ENCODE data around the gene DSG3. TPM values are rescaled to one million over a fixed set of nuclear protein-coding genes. Genes with fewer than 3 reads are reported as not detected.
A peak's percentile ranks its signal among the peaks of the same experiment; 100 is the strongest.

DSG3 gene
- total RNA-seq, 2 experiments from 2014 or later: not detected

DNA sequence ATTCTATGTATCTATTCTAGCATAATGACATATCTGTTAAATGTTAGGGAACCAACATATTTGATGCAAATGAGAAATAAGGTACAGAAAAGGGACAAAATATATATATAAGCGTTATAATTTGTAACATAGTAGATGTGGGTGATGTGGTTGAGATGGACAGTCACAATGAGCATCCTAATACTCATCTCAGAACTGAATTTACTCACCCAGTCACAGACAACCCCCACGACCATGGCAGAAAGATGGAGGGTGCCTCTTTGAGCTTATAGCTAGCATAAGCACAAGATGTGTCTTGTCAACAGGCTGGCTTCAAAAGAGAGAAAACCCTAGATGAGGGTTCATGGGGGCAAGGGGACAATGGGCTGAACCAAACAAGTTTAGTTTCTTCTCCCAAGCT is 9.1 kb upstream of the DSG3 start:
- ChIA-PET CTCF (interaction anchor here (1.1 kb wide), 1 partner anchor 52 kb away, joined by 3 read pairs; no protein-coding TSS in a partner anchor), POLR2A (no interaction called here)
- Mint-ChIP-seq H3K27ac (no peak overlapping the region), H3K4me3 (no peak overlapping the region), H3K27me3 (no peaks in the 10 kb centered on the region), H3K9me3 (ENCODE audit: low read depth) (no peaks in the 10 kb centered on the region), H3K36me3 (ENCODE audit: low read depth) (no peaks in the 10 kb centered on the region), H3K4me1 (no peaks in the 10 kb centered on the region)
- intact Hi-C loops (cut with DNase I, micrococcal nuclease): no loop called here
- no peak for ATAC-seq
- DNase-seq: peak; percentile 8

DNA sequence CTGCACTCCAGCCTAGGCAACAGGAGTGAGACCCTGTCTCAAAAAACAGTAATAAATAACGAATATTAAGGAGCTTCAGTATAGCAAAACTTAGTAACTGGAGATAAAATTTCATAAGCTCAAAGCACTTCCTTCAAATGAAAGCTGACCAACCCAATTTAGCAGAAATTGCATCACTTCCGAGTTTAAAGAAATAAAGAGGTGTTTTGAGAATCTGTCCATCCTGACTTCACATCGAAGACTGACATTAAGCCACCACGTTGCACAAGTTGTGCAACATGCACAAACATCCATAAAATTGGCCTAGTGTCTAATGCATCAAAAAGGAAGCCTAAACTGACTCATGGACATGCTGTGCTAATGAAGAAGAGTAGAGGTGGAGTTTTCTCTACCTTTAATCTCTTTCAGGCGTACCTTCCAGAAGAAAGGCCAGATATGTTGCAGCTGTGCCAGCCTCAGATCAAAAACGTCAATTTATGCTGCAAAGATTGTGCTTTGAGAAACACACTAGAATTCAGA is 7.7 kb upstream of the DSG3 start:
- no peak for ATAC-seq
- ChIA-PET POLR2A (no interaction called here), CTCF (interaction anchor here (0.6 to 1.0 kb wide), 2 partner anchors 9 to 14 kb away, joined by 3 read pairs; no protein-coding TSS in a partner anchor)
- no peaks in the 10 kb centered on the region for H3K9me3 Mint-ChIP-seq (ENCODE audit: low read depth)
- no peak overlapping the region for H3K27ac Mint-ChIP-seq
- no peak for DNase-seq
- intact Hi-C loops (cut with DNase I, micrococcal nuclease): no loop called here
- H3K4me3 Mint-ChIP-seq: no peak overlapping the region
- no peaks in the 10 kb centered on the region for H3K27me3 Mint-ChIP-seq
- H3K4me1 Mint-ChIP-seq: no peaks in the 10 kb centered on the region
- no peaks in the 10 kb centered on the region for H3K36me3 Mint-ChIP-seq (ENCODE audit: low read depth)

DNA sequence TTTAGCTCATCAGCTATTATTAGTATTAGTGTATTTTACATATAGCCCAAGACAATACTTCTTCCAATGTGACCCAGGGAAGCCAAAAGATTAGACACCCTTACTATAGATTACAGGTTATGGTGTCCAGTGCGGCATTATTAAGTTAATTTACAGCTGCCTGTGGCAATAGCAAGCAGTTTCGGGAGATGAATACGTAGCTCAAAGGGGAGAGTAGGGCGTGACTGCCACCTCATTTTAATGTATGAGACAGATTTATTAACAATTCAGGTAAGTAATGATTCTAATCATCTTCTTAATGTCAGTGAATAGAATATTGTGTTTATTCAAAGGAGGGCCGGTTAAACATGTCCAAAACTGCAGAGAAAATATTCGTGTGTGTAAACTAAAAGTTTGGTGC is 6.8 kb upstream of the DSG3 start:
- DNase-seq: no peak
- intact Hi-C loops (cut with DNase I, micrococcal nuclease): no loop called here
- H3K36me3 Mint-ChIP-seq (ENCODE audit: low read depth): no peaks in the 10 kb centered on the region
- POLR2A ChIA-PET: no interaction called here
- no peak overlapping the region for H3K4me3 Mint-ChIP-seq
- H3K4me1 Mint-ChIP-seq: no peaks in the 10 kb centered on the region
- CTCF ChIA-PET: interaction anchor here (1.0 kb wide), 1 partner anchor 8 kb away, joined by 3 read pairs; no protein-coding TSS in a partner anchor
- no peak overlapping the region for H3K27ac Mint-ChIP-seq
- H3K9me3 Mint-ChIP-seq (ENCODE audit: low read depth): no peaks in the 10 kb centered on the region
- no peak for ATAC-seq
- H3K27me3 Mint-ChIP-seq: no peaks in the 10 kb centered on the region

DNA sequence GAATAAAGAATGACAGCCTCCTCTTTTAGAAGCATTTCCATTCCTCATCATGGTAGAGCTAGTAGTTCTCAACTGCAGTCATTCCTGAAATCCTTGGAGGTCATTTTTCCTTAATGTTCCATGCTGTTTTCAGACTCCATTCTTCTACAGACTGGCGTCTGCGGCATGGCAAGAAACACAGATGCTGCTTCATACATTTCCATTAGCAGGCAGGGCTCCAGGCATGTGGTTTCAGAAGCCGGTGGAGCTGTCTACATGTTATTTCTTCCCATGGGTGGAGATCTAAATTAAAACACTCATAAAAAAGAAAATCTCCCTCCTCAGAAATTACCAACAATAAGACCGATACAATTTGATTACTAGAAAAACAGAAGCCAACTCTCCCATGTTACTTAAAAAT is 6.0 kb upstream of the DSG3 start:
- POLR2A ChIA-PET: no interaction called here

DNA sequence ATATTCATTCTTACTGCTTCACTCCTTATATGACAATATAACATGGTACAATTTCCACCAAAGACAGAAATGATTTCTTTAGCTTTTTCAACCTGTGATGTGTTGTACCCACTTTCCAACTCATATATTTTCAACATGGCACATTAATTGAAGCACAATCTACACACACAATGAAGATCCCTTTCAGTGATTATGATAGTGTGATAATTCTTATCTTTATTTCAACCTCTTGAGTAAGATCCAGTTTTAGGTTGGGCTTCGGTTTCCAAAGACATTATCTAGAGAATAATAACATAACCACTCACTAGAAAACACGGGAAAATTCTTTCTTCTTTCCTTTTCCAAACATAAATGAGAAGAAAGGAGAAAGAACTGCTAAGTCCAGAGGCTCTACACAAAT is 3.4 kb upstream of the DSG3 start:
- Mint-ChIP-seq H3K27me3 (no peaks in the 10 kb centered on the region), H3K9me3 (ENCODE audit: low read depth) (no peaks in the 10 kb centered on the region), H3K4me1 (no peaks in the 10 kb centered on the region), H3K36me3 (ENCODE audit: low read depth) (no peaks in the 10 kb centered on the region), H3K27ac (no peak overlapping the region), H3K4me3 (no peak overlapping the region)
- ChIA-PET CTCF (interaction anchor here (0.5 kb wide), 1 partner anchor 355 kb away, joined by 6 read pairs; no protein-coding TSS in a partner anchor), POLR2A (no interaction called here)
- ATAC-seq (no peak), DNase-seq (no peak)
- intact Hi-C loops (cut with DNase I, micrococcal nuclease): no loop called here

More for the DNA sequence above, 6.0 kb upstream of the DSG3 start:
- Mint-ChIP-seq H3K27me3 (no peaks in the 10 kb centered on the region), H3K4me3 (no peak overlapping the region), H3K9me3 (ENCODE audit: low read depth) (no peaks in the 10 kb centered on the region), H3K36me3 (ENCODE audit: low read depth) (no peaks in the 10 kb centered on the region), H3K27ac (no peak overlapping the region), H3K4me1 (no peaks in the 10 kb centered on the region)
- ATAC-seq: no peak
- CTCF ChIA-PET: no interaction called here
- intact Hi-C loops (cut with DNase I, micrococcal nuclease): no loop called here
- DNase-seq: no peak

- Mint-ChIP-seq H3K27me3 (no peaks in the 10 kb centered on the region), H3K4me3 (no peak overlapping the region), H3K4me1 (no peaks in the 10 kb centered on the region), H3K27ac (no peak overlapping the region), H3K36me3 (ENCODE audit: low read depth) (no peaks in the 10 kb centered on the region), H3K9me3 (ENCODE audit: low read depth) (no peaks in the 10 kb centered on the region)
- ChIA-PET CTCF (no interaction called here), POLR2A (no interaction called here)
- DNase-seq (no peak), ATAC-seq (no peak)
- intact Hi-C loops (cut with DNase I, micrococcal nuclease): no loop called here
Observed at GRCh38 chr18:31445908-31446307, 1.6 kb upstream of the DSG3 start.

- ChIA-PET POLR2A (no interaction called here), CTCF (no interaction called here)
- no peak overlapping the region for H3K27ac Mint-ChIP-seq
- no peak for ATAC-seq
- no peak overlapping the region for H3K4me3 Mint-ChIP-seq
- H3K36me3 Mint-ChIP-seq (ENCODE audit: low read depth): no peaks in the 10 kb centered on the region
- no peaks in the 10 kb centered on the region for H3K9me3 Mint-ChIP-seq (ENCODE audit: low read depth)
- intact Hi-C loops (cut with DNase I, micrococcal nuclease): no loop called here
- no peaks in the 10 kb centered on the region for H3K27me3 Mint-ChIP-seq
- no peak for DNase-seq
- no peaks in the 10 kb centered on the region for H3K4me1 Mint-ChIP-seq
Observed at GRCh38 chr18:31446854-31447253, 687 bp upstream of the DSG3 start.

DNA sequence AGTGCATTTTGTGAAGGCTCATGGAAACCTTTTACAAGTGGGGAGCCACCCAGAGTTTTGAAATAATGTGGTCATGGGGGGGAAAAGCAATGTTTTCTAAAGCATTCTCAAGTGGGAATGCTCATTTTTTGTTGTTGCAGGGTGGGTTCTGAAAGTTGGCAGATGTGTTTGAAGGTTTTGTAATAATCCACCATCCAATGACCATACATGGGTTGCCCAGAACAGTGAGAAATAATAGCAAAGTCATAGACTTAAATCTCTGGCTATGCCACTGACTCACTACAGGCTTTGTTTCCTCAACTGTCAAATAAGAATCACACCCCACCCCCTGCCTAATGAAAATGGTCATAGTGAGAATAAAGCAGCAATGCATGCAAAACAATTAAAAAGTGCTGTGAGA is 2.9 kb downstream of the DSG3 start:
- Mint-ChIP-seq H3K36me3 (ENCODE audit: low read depth) (no peaks in the 10 kb centered on the region), H3K27ac (no peak overlapping the region), H3K27me3 (no peaks in the 10 kb centered on the region), H3K9me3 (ENCODE audit: low read depth) (no peaks in the 10 kb centered on the region), H3K4me3 (no peak overlapping the region), H3K4me1 (no peaks in the 10 kb centered on the region)
- intact Hi-C loops (cut with DNase I, micrococcal nuclease): no loop called here
- ATAC-seq: no peak
- CTCF ChIA-PET: no interaction called here
- POLR2A ChIA-PET: no interaction called here
- DNase-seq: no peak

- ChIA-PET CTCF (interaction anchor here (0.7 kb wide), 1 partner anchor 785 kb away, joined by 5 read pairs; no protein-coding TSS in a partner anchor), POLR2A (no interaction called here)
- Mint-ChIP-seq H3K36me3 (ENCODE audit: low read depth) (no peaks in the 10 kb centered on the region), H3K27ac (no peak overlapping the region), H3K27me3 (no peaks in the 10 kb centered on the region), H3K9me3 (ENCODE audit: low read depth) (no peaks in the 10 kb centered on the region), H3K4me1 (no peaks in the 10 kb centered on the region), H3K4me3 (no peak overlapping the region)
- DNase-seq (no peak), ATAC-seq (no peak)
- intact Hi-C loops (cut with DNase I, micrococcal nuclease): no loop called here
Observed at GRCh38 chr18:31451625-31452024, 4.1 kb downstream of the DSG3 start.

DNA sequence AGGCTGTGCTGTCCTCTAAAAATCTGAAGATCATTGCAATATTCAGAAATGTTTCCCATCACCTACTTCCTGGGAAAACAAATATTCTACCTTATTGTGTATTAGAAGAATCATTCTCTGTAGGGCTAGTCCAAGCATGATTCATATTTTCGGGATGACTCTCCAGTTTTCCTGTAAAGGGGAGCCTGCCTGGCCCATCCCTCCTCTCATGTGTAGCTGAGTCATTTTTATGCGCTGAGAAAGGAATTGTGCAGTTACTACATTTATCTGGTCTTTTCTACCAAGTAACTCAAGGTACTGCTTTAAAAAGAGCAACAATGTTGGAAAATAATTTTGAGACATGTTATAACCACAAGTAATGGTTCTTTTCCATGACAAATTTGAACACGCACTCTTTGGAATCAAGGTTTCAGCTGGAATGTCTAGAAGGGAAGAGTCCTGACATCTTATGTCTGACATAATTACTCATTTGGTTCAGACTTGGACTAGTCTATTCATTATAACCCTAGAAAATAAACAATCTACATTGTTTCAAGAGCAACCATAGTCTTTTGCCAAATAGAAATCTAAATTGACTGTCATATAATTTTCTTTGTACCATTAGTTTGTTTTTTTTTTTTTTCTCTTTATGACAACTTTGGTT is 6.6 kb downstream of the DSG3 start:
- DNase-seq: no peak
- no peak overlapping the region for H3K4me3 Mint-ChIP-seq
- no peaks in the 10 kb centered on the region for H3K27me3 Mint-ChIP-seq
- H3K36me3 Mint-ChIP-seq (ENCODE audit: low read depth): no peaks in the 10 kb centered on the region
- intact Hi-C loops (cut with DNase I, micrococcal nuclease): no loop called here
- ATAC-seq: no peak
- H3K27ac Mint-ChIP-seq: no peak overlapping the region
- ChIA-PET CTCF (no interaction called here), POLR2A (no interaction called here)
- no peaks in the 10 kb centered on the region for H3K9me3 Mint-ChIP-seq (ENCODE audit: low read depth)
- no peaks in the 10 kb centered on the region for H3K4me1 Mint-ChIP-seq

GRCh38 chr18:31469629-31470028 is 22.1 kb downstream of the DSG3 start:
- Mint-ChIP-seq H3K36me3 (ENCODE audit: low read depth) (no peaks in the 10 kb centered on the region), H3K4me1 (no peaks in the 10 kb centered on the region), H3K27ac (no peak overlapping the region), H3K27me3 (no peaks in the 10 kb centered on the region), H3K9me3 (ENCODE audit: low read depth) (no peaks in the 10 kb centered on the region), H3K4me3 (no peak overlapping the region)
- ChIA-PET CTCF (no interaction called here), POLR2A (no interaction called here)
- ATAC-seq (no peak), DNase-seq (no peak)
- intact Hi-C loops (cut with DNase I, micrococcal nuclease): no loop called here

DNA sequence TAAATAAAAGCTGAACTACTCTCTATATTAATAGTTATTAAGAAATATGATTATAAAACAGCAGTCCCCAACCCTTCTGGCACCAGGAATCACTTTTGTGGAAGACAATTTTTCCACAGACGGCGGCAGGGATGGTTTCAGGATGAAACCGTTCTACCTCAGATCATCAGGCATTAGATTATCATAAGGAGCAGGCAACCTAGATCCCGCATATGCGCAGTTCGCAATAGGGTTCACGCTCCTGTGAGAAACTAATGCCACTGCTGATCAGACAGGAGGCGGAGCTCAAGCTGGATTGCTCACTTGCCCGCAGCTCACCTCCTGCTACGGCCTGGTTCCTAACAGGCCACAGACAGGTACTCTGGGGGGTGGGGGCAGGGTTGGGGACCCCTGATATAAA is 31.1 kb downstream of the DSG3 start:
- no peaks in the 10 kb centered on the region for H3K4me1 Mint-ChIP-seq
- no peak overlapping the region for H3K4me3 Mint-ChIP-seq
- no peak overlapping the region for H3K27ac Mint-ChIP-seq
- ChIA-PET CTCF (no interaction called here), POLR2A (no interaction called here)
- intact Hi-C loops (cut with DNase I, micrococcal nuclease): no loop called here
- no peak for DNase-seq
- no peaks in the 10 kb centered on the region for H3K36me3 Mint-ChIP-seq (ENCODE audit: low read depth)
- peaks cover 4% of the 10 kb centered on the region for H3K27me3 Mint-ChIP-seq
- H3K9me3 Mint-ChIP-seq (ENCODE audit: low read depth): no peaks in the 10 kb centered on the region
- no peak for ATAC-seq
